Measurements from ENCODE around the gene PLEKHO1.
"Not testable (repeated sequence)": the region's sequence is repeated elsewhere in the genome, so short reads cannot be mapped to it uniquely, and the experiment has no call there.

The PLEKHO1 gene

DNA sequence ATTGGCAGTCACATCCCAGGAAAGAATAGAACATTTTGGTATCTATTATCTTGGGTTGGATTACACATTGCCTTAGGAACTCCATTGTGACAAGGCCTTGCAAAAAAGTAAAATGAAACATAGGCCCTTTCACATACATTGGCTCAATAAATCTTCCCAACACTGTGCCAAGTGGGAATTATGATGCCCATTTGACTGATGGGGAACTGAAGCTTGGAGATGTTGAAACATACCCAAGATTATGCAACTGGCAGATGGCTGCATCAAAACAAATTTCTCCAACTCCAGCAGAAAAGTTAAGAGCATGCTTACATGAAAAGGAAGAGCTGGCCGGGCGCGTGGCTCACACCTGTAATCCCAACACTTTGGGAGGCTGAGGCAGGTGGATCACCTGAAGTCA, 26.9 kb downstream of the PLEKHO1 start:
- DNase-seq, result no peak

DNA sequence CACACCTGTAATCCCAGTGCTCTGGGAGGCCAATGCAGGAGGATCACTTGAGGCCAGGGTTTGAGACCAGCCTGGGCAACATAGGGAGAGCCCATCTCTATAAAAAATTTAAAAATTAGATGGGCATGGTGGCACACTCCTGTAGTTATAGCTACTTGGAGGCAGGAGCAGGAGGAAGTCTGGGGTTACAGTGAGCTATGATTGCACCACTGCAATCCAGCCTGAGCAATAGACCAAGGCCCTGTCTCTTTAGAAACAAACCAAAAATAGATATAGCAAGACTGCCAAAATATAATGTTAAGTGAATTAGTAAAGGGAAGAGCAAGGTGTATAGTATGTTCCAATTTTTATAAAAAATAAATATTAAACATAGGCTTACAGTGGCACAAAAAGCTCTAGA, 28.8 kb downstream of the PLEKHO1 start:
- no peak for DNase-seq

DNA sequence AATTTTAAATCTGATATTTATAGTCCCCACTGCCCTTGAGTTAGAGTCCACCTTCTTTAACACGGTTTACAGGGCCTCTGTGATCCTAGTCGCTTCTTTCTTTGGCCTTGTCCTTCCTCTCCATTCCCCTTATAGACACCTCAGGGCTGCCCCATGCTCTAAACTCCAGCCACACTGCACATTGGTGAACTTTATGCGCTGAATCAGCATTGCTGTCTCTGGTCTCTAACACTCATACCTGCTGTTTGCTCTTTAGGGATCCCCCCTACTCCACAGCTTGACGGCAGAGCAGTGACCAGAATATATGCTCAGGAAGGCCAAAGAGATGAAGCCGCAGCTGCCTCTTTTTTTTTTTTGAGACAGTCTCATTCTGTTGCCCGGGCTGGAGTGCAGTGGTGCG, 30.2 kb downstream of the PLEKHO1 start:
- DNase-seq, result no peak

DNA sequence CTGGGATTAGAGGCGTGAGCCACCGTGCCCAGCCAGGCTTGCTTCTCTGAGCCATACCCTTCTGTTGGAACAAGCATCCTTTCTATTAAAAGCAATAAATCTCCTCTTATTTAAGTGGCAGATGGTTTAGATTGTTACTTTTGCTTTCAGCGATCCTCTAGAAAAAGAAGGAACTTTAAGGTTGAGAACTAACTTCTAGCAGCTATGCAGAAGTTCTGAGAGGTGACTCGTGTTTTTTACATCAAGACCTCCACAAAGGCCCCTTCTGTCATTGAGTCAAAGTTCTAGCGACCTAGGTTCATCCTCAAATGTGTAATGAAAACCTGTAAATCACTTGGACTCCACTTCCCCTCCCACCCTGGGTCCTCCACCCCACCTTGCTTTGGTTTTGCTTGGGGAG, 30.8 kb downstream of the PLEKHO1 start:
- DNase-seq, result no peak

DNA sequence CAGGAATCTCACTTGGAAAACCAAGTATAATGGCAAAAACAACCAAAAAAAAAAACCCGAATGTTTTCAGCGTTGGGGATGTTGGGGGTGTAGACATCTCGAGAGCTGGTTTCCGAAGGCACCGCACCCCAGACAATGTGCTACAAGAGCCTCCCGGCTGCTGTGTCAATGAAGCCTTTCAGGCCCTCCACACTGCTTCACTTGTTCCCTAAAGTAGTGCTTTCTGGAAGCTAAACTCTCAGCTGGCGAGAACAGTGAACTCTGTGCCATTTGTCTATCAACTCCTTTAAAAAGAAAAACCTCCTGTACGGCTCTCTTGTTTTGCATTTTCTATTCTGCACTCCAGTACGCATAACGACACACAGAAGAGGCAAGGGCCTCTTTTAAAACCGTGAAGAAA, 32.5 kb downstream of the PLEKHO1 start:
- no peak for DNase-seq

DNA sequence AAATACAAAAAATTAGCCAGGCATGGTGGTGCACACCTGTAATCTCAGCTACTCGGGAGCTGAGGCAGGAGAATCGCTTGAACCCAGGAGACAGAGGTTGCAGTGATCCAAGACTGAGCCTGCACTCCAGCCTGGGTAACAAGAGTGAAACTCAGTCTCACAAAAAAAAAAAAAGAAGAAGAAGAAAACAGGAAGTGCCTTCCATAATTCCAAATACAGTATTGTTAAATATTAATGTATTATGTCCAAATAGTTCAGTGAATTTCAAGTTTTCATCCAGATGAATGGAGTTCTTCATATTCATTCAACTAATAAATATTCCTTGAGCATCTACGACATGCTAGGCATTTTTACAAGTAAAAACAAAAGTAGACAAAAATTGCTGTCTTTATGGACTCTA, 33.3 kb downstream of the PLEKHO1 start:
- DNase-seq, result no peak

DNA sequence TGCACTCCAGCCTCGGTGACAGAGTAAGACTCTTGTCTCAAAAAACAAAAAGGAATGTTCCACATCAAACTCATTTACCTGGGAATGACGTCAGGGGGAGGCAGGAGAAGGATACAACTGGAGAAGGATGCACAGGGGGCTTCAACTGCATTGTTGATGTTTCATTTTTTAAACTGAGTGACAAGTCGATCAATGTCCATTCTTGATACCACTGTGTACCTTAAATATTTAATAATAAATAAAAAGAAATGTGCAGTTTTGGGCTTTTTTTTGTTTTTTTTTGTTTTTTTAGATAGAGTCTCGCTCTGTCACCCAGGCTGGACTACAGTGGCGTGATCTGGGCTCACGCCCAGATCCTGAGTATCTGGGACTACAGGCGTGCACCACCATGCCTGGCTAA, 35.8 kb downstream of the PLEKHO1 start:
- DNase-seq, result no peak

DNA sequence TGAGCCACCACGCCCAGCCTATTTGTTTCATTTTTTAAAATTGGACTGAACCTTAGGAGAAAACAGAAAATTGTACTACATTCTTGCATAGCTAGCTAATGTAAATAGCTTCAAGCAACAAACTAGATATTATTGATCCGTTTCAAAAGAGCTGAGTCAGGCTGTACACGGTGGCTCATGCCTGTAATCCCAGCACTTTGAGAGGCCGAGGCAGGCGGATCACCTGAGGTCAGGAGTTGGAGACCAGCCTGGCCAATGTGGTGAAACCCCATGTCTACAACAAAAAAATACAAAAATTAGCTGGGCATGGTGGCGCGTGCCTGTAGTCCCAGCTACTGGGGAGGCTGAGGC, 36.7 kb downstream of the PLEKHO1 start:
- DNase-seq, result not testable (repeated sequence)

DNA sequence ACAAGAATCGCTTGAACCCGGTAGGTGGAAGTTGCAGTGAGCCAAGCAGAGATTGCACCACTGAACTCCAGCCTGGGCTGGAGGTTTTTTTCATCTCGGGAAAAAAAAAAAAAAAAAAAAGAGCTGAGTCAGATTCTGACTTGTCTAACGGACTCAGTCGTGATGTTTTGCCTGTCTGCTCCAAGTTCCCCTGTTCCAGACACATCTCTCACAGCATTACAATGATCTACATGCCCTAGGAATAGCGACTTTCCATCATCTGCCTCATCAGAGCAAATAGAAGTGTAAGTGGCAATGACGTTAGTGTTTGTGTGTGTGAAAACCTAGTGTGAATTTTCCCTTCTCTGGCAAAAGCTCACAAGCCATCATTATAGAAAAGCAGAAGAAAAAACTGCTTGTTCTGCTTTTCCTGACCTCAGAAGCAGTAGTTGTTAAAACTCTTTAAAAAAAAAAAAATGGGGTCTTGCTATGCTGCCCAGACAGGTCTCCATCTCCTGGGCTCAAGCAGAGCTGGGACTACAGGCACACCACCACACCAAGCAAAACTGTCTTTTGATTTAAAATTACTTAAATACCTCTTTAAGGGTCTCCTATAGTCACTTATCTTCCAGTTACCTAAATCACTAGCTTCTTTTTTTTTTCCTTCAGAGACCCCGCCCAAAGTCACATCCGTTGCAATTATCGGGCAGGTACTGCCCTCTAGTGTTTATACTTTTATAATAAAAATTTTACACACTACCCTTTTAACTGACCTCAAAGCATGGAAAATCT, 37.3 kb downstream of the PLEKHO1 start:
- peak; percentile 48 for DNase-seq

DNA sequence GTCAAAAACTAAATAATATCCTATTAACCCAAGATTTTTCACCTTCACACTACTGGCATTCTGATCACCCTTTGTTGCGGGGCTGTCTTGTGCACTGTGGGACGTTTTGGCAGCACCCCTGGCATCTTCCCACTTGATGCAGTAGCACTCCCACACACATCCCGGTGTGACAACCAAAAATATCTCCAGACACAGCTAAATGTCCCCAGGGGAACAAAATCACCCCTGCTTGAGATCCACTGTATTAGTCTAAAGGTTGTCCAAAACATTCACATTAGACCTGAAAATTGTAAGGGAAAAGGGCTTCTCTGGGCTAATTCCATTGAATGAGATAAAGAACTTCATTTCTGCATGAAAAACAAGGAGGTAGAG, 37.8 kb downstream of the PLEKHO1 start:
- DNase-seq, result no peak

DNA sequence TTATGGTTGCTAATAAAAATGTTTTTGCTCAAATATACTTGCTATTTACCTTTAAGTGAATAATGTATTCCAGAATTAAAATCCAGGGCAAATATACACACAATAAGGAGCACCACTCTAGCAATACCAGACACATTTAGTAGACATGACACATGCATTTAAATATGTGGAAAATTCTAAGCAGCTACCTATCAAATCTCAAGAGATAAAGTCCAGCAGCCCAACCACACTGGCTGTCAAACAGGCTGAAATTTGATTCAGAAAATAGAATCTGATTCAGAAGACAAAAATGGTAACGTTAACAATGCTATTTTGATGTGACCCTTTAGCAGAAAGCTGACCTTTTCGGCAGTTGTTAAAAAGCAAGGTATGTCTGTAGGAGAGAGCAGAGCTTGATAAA, 42.3 kb downstream of the PLEKHO1 start:
- DNase-seq, result no peak

DNA sequence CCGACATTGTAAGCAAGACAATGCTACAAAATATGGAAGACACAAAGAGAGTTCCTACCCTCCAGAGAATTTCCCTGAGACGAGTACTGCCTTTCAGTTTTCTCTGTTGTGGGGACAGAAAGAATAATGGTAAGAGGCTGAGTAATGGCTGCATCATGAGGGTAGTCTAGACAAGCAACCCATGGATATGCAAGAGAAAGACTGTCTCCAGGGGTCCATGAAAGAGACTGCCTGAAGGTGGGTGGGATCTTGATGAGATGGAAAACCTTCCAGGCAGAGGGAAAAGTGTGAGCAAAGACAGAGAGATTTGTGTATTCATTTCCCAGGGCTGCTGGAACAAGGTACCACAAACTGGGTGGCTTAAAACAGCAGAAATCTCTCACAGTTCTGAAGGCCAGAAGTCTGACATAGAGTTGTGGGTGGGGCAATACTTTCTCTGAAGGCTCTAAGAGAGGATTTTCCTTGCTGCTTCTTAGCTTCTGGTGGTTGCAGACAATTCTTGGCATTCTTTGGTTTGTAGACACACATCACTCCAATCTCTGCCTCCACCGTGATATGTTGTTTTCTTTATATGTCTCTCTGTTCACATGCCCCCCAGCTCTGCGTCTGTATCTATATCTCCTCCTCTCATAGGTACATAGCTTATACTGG, 44.8 kb downstream of the PLEKHO1 start:
- no peak for DNase-seq

DNA sequence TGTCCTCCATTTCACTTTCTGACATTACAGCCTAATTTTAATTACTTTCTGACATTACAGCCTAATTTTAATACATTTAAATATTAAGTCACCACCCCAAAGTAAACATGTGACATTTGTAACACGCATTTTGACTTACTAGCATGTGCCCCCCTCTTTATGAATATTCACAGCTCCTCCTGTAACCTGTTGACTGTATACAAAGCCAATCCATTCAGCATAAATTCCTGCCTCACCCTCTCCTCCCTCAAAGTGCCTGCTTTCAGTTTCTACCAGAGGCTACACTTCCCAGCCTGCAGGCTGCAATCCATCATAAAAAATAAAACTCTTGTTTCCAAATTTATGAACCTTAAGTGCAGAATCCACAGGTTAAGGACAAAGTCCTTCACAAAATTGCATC, 46.7 kb downstream of the PLEKHO1 start:
- no peak for DNase-seq

DNA sequence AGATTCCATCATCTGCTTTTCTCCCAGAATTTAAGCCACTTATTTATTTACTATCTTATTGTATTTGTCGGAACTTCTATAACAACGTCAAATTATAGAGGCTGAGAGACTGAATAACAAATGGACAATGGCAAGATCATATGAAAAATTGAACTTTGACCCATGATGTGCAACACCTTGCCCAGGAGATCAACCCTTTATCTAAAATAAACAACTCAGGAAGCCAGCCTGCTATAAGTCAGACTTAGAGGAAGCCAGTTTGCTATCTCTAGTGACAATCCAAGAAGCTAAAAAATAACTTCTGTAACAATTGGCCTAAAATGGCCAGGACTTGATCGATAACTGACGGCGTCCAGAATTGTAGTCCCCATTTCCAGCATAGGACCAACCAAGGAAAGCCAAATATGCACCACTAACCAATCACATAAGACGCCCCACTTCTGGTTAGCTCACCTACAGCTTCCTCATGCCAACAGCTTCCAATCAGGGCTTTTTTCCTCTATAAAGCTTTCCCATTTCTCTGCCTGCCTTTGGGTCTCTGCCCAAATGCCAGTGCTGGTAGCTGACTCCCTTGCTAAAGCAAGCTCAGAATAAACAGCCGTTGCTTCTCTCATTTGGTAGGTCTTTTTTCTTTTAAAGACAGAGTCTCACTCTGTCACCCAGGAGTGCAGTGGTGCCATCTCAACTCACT, 57.7 kb downstream of the PLEKHO1 start:
- DNase-seq, result no peak

DNA sequence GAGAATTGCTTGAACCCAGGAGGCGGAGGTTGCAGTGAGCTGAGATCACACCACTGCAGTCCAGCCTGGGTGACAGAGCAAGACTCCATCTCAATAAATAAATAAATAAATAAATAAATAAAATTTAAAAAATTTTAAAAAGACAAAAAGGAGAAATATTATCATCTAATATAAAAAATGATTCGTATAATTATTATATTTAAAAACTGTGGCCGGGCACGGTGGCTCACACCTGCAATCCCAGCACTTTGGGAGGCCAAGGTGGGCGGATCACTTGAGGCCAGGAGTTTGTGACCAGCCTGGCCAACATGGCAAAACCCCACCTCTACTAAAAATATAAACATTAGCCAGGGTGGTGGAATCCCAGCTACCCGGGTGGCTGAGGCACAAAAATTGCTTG, 58.7 kb downstream of the PLEKHO1 start:
- not testable (repeated sequence) for DNase-seq
